ENCODE results near the gene C1RL.

- TF ChIP-seq CTCF (IDR thresholded peaks at IDR 0.05) (no peak), EZH2 (IDR thresholded peaks at IDR 0.05; ENCODE audit: borderline replicate concordance, insufficient read depth, low read depth, low read length, poor library complexity, severe bottlenecking) (no peak)
Measured at GRCh38 chr12:7045913-7046312, 63.1 kb downstream of the C1RL start.

Measured in B cell (primary cell).